Keratinocyte (primary cell): ENCODE measurements around the gene HOXC4.

ENCODE experiments used
- EZH2 ChIP-seq: IDR thresholded peaks from one replicate; pipeline ENCODE4 v1.6.1; 2012; ENCODE audit warnings: inconsistent platforms, mild to moderate bottlenecking, low read length, moderate library complexity
- TF ChIP-seq, protein P1 (sequence below), 3 experiments: IDR thresholded peaks in 1 of 3; conservative IDR thresholded peaks in 1 of 3; optimal IDR thresholded peaks in 1 of 3; 2 replicates in 2 of 3; 3 replicates in 1 of 3; pipeline versions ENCODE3 to v1.5.1; 2011; ENCODE audit warnings: low read length in 3 of 3, mild to moderate bottlenecking in 3 of 3, moderate library complexity in 2 of 3, control low read depth in 1 of 3, inconsistent platforms in 1 of 3; ENCODE audit not compliant: insufficient read depth in 2 of 3; ENCODE audit errors: extremely low read depth in 1 of 3

DNA sequence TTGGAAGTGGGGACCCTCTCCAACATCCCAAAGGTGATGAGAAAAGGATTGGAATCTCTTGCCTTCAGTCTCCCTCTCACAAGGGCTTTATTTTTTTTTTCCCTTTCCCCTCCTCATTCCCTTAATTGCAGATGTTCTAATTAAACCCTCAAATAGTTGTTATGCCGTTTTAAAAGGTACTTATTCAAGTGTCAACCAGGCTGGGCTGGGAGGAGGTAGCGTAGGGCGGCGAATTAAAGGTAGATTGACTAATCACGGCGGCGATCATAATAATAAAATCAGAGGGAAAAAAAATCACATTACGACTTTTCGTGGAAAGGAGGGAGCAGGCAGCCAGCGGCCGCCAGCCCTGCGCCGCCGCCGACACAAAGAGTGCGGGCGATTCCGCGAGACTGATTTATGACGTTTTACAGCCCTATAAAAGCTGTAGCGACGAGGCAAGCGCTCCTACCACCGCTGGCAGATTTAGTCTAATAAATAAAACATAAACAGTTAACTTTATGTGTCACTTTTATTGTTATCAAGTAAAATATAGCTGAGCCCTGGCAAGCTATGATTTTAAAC, 1.7 kb upstream of the HOXC4 start:
- TF ChIP-seq, protein P1, sequence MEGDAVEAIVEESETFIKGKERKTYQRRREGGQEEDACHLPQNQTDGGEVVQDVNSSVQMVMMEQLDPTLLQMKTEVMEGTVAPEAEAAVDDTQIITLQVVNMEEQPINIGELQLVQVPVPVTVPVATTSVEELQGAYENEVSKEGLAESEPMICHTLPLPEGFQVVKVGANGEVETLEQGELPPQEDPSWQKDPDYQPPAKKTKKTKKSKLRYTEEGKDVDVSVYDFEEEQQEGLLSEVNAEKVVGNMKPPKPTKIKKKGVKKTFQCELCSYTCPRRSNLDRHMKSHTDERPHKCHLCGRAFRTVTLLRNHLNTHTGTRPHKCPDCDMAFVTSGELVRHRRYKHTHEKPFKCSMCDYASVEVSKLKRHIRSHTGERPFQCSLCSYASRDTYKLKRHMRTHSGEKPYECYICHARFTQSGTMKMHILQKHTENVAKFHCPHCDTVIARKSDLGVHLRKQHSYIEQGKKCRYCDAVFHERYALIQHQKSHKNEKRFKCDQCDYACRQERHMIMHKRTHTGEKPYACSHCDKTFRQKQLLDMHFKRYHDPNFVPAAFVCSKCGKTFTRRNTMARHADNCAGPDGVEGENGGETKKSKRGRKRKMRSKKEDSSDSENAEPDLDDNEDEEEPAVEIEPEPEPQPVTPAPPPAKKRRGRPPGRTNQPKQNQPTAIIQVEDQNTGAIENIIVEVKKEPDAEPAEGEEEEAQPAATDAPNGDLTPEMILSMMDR (optimal IDR thresholded peaks at IDR 0.05 in 1 of 3, IDR thresholded peaks at IDR 0.05 in 1 of 3, conservative IDR thresholded peaks at IDR 0.05 in 1 of 3; ENCODE audit: extremely low read depth in 1 of 3, insufficient read depth in 2 of 3, low read length in 3 of 3), result no peak
- no peak for TF ChIP-seq EZH2
